OCI-LY7 (cell line): Measurements from ENCODE around the gene EDDM13.

Experiments
- EZH2phosphoT487 ChIP-seq: fragments of 200-600 bp; sonication (generic); IDR thresholded peaks from 2 replicates; pipeline ENCODE4 v1.6.1; 2018; ENCODE audit warnings: low read depth, borderline replicate concordance, mild to moderate bottlenecking, mixed run types, antibody characterized with exemption, low read length, moderate library complexity, mixed read lengths
- TF ChIP-seq, protein P1 (sequence below): fragments of 200-600 bp; sonication (generic); conservative IDR thresholded peaks from 2 replicates; pipeline ENCODE4 v1.5.1; 2014; ENCODE audit warnings: mild to moderate bottlenecking, antibody characterized with exemption, low read length, moderate library complexity, mixed read lengths

DNA sequence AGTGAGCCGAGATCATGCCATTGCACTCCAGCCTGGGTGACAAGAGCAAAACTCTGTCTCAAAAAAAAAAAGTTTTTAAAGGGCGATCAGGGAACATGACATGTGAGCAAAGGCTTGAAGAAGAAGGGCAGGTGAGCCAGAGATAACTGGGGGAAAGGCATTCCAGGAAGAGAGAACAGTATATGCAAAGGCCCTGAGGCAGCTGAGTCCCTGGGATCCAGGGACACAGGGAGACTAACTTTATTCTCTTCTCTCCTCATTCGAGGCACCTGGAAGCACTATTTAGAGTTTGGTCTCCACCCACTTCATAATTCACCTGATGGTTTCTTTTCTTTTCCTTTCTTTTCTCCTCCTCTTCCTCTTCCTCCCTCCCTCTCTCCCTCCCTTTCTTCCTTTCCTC, 24.5 kb downstream of the EDDM13 start:
- TF ChIP-seq, protein P1, sequence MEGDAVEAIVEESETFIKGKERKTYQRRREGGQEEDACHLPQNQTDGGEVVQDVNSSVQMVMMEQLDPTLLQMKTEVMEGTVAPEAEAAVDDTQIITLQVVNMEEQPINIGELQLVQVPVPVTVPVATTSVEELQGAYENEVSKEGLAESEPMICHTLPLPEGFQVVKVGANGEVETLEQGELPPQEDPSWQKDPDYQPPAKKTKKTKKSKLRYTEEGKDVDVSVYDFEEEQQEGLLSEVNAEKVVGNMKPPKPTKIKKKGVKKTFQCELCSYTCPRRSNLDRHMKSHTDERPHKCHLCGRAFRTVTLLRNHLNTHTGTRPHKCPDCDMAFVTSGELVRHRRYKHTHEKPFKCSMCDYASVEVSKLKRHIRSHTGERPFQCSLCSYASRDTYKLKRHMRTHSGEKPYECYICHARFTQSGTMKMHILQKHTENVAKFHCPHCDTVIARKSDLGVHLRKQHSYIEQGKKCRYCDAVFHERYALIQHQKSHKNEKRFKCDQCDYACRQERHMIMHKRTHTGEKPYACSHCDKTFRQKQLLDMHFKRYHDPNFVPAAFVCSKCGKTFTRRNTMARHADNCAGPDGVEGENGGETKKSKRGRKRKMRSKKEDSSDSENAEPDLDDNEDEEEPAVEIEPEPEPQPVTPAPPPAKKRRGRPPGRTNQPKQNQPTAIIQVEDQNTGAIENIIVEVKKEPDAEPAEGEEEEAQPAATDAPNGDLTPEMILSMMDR, result no peak
- no peak for TF ChIP-seq EZH2phosphoT487
